ENCODE measurements around the gene TMEM88.

- TF ChIP-seq CTCF (IDR thresholded peaks at IDR 0.05; ENCODE audit: low read depth, low read length, missing input control) (no peak), REST (IDR thresholded peaks at IDR 0.05) (no peak), FOXA1 (IDR thresholded peaks at IDR 0.05) (no peak), GABPA (IDR thresholded peaks at IDR 0.05 in 1 of 2, conservative IDR thresholded peaks at IDR 0.05 in 1 of 2) (no peak), ZBTB33 (IDR thresholded peaks at IDR 0.05) (no peak), RXRA (IDR thresholded peaks at IDR 0.05) (no peak), JUND (IDR thresholded peaks at IDR 0.05) (no peak), RAD21 (IDR thresholded peaks at IDR 0.05) (no peak), NR2F2 (IDR thresholded peaks at IDR 0.05) (no peak), TAF1 (conservative IDR thresholded peaks at IDR 0.05) (no peak)
- TF ChIP-seq, protein P1, sequence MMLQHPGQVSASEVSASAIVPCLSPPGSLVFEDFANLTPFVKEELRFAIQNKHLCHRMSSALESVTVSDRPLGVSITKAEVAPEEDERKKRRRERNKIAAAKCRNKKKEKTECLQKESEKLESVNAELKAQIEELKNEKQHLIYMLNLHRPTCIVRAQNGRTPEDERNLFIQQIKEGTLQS (IDR thresholded peaks at IDR 0.05): no peak
- TF ChIP-seq, protein P2, sequence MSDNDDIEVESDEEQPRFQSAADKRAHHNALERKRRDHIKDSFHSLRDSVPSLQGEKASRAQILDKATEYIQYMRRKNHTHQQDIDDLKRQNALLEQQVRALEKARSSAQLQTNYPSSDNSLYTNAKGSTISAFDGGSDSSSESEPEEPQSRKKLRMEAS (IDR thresholded peaks at IDR 0.05): no peak
Measured at GRCh38 chr17:7894866-7895265, 40.0 kb downstream of the TMEM88 start.

All from liver (tissue), 3 donors.